GM12891 (cell line): ENCODE measurements around the gene ANKRD62.

ENCODE experiments used
- DNase-seq: peaks from one replicate; pipeline ENCODE4 v3.0.0; 2011; ENCODE audit warnings: low spot score; ENCODE audit not compliant: insufficient read length
- FAIRE-seq: peaks from 2 replicates; lab custom pipeline; 2011; peaks lifted over from hg19 to GRCh38; lab: Jason Lieb, UNC
- PAX5 ChIP-seq: IDR thresholded peaks from 2 replicates; pipeline ENCODE4 v1.6.1; 2011; ENCODE audit warnings: low read length, moderate library complexity, mild to moderate bottlenecking; ENCODE audit not compliant: insufficient read depth, severe bottlenecking
- POLR2A ChIP-seq: IDR thresholded peaks from 2 replicates; pipeline ENCODE4 v1.6.1; 2011; ENCODE audit warnings: low read depth, low read length, control low read depth
- POLR2AphosphoS5 ChIP-seq: IDR thresholded peaks from 2 replicates; pipeline ENCODE4 v1.6.1; 2011; ENCODE audit warnings: low read depth, low read length, control low read depth
- POU2F2 ChIP-seq: IDR thresholded peaks from 2 replicates; pipeline ENCODE4 v1.6.1; 2011; ENCODE audit warnings: low read depth, mild to moderate bottlenecking, control low read depth, low read length, moderate library complexity
- SPI1 ChIP-seq: IDR thresholded peaks from 2 replicates; pipeline ENCODE4 v1.6.1; 2011; ENCODE audit warnings: low read depth, low read length, control low read depth
- TAF1 ChIP-seq: IDR thresholded peaks from 2 replicates; pipeline ENCODE4 v1.6.1; 2011; ENCODE audit warnings: low read depth, low read length, control low read depth

The ANKRD62 gene

GRCh38 chr18:12056034-12056883 lies 37.4 kb upstream of the ANKRD62 start:
- no peak for TF ChIP-seq POLR2A
- no peak for TF ChIP-seq SPI1
- TF ChIP-seq POU2F2, result no peak
- TF ChIP-seq TAF1, result no peak
- no peak for TF ChIP-seq PAX5
- no peak for FAIRE-seq
- DNase-seq, result no peak

- no peak for DNase-seq
- no peak for TF ChIP-seq POLR2A
- TF ChIP-seq SPI1, result no peak
- no peak for TF ChIP-seq PAX5
- TF ChIP-seq TAF1, result no peak
- no peak for TF ChIP-seq POU2F2
- TF ChIP-seq POLR2AphosphoS5, result no peak
- no peak for FAIRE-seq
Measured at GRCh38 chr18:12056884-12057402, 36.7 kb upstream of the ANKRD62 start.

- FAIRE-seq (no peak), DNase-seq (no peak)
- TF ChIP-seq TAF1 (no peak), POLR2A (no peak), SPI1 (no peak), POU2F2 (no peak), PAX5 (no peak), POLR2AphosphoS5 (no peak)
Measured at GRCh38 chr18:12057419-12058039, 36.1 kb upstream of the ANKRD62 start.

GRCh38 chr18:12059334-12060181 lies 34.1 kb upstream of the ANKRD62 start:
- DNase-seq, result no peak
- no peak for FAIRE-seq
- no peak for TF ChIP-seq POLR2A
- no peak for TF ChIP-seq TAF1
- TF ChIP-seq POU2F2, result no peak
- no peak for TF ChIP-seq SPI1
- no peak for TF ChIP-seq PAX5

GRCh38 chr18:12060182-12060870 lies 33.3 kb upstream of the ANKRD62 start:
- TF ChIP-seq SPI1 (no peak), POLR2AphosphoS5 (no peak), POLR2A (no peak), TAF1 (no peak), PAX5 (no peak), POU2F2 (no peak)
- DNase-seq (no peak), FAIRE-seq (no peak)

GRCh38 chr18:12061685-12062084 lies 32.0 kb upstream of the ANKRD62 start:
- FAIRE-seq, result no peak
- TF ChIP-seq POLR2A (no peak), PAX5 (no peak), SPI1 (no peak), TAF1 (no peak), POLR2AphosphoS5 (no peak), POU2F2 (no peak)
- no peak for DNase-seq

- no peak for TF ChIP-seq TAF1
- no peak for TF ChIP-seq SPI1
- TF ChIP-seq POLR2AphosphoS5, result no peak
- TF ChIP-seq PAX5, result no peak
- no peak for TF ChIP-seq POLR2A
- no peak for TF ChIP-seq POU2F2
- FAIRE-seq (no peak), DNase-seq (no peak)
Measured at GRCh38 chr18:12062974-12063373, 30.7 kb upstream of the ANKRD62 start.

- FAIRE-seq (no peak), DNase-seq (no peak)
- TF ChIP-seq POU2F2, result no peak
- TF ChIP-seq POLR2A, result no peak
- no peak for TF ChIP-seq PAX5
- no peak for TF ChIP-seq TAF1
- TF ChIP-seq SPI1, result no peak
- TF ChIP-seq POLR2AphosphoS5, result no peak
Measured at GRCh38 chr18:12064086-12064763, 29.4 kb upstream of the ANKRD62 start.
